PC-3 (cell line): ENCODE data around the gene GSG1L. TPM values are rescaled to one million over a fixed set of nuclear protein-coding genes. Genes with fewer than 3 reads are reported as not detected.

Experiments
- ATAC-seq: fragments of 200-7000 bp; cut with Tn5 transposase; 2 replicates; pipeline ENCODE4 v1.9.1; 2020; ENCODE audit warnings: mild to moderate bottlenecking, moderate library complexity
- BruUV-seq: library from RNA; stranded (reverse); fragments of 400-500 nt; replicated peaks from 2 replicates; lab custom pipeline; 2021; lab: Mats Ljungman, UMichigan
- CTCF ChIA-PET: fragments of 300-600 bp; sonication (Branson Sonifier 250); formaldehyde crosslinking; loops from one replicate; lab custom pipeline; 2022; ENCODE audit warnings: antibody characterized with exemption; lab: Charles Lee
- POLR2A ChIA-PET: fragments of 300-600 bp; sonication (Branson Sonifier 250); formaldehyde crosslinking; loops from one replicate; lab custom pipeline; 2022; ENCODE audit warnings: antibody characterized with exemption; ENCODE audit not compliant: unreplicated experiment; lab: Charles Lee
- DNase-seq: peaks from one replicate; pipeline ENCODE4 v3.0.0-alpha.2; 2015
- H2AFZ ChIP-seq: fragments of 300-600 bp; sonication (generic); 2 replicates; pipeline ENCODE4 v1.6.0; 2016; ENCODE audit warnings: antibody characterized with exemption, low read length
- H3F3A ChIP-seq: fragments of 300-600 bp; sonication (generic); one replicate; pipeline ENCODE4 v1.6.0; 2017; ENCODE audit warnings: antibody characterized with exemption, low read length, control low read depth, mild to moderate bottlenecking; ENCODE audit not compliant: unreplicated experiment
- H3K27ac ChIP-seq: fragments of 300-600 bp; sonication (generic); 2 replicates; pipeline ENCODE4 v1.5.1; 2016; ENCODE audit warnings: mild to moderate bottlenecking, low read length
- H3K27me3 ChIP-seq: fragments of 300-600 bp; sonication (generic); 2 replicates; pipeline ENCODE4 v1.6.1; 2016; ENCODE audit warnings: low read length, mixed read lengths
- H3K36me3 ChIP-seq: fragments of 300-600 bp; sonication (generic); 2 replicates; pipeline ENCODE4 v1.6.1; 2016; ENCODE audit warnings: low read depth, mixed run types, low read length, mixed read lengths
- H3K4me1 ChIP-seq: fragments of 300-600 bp; sonication (generic); 2 replicates; pipeline ENCODE4 v1.5.1; 2016; ENCODE audit warnings: low read length; ENCODE audit not compliant: insufficient read depth
- H3K4me2 ChIP-seq: fragments of 300-600 bp; sonication (generic); 2 replicates; pipeline ENCODE4 v1.6.0; 2016; ENCODE audit warnings: low read length
- H3K4me3 ChIP-seq: fragments of 300-600 bp; sonication (generic); 2 replicates; pipeline ENCODE4 v1.5.1; 2016; ENCODE audit warnings: mild to moderate bottlenecking, low read length, mixed read lengths
- H3K79me2 ChIP-seq: fragments of 300-600 bp; sonication (generic); 2 replicates; pipeline ENCODE4 v1.6.1; 2017; ENCODE audit warnings: low read length, mixed read lengths
- H3K9ac ChIP-seq: fragments of 300-600 bp; sonication (generic); 2 replicates; pipeline ENCODE4 v1.6.0; 2016; ENCODE audit warnings: mild to moderate bottlenecking, low read length
- H3K9me2 ChIP-seq: fragments of 300-600 bp; sonication (generic); replicated peaks from 2 replicates; pipeline ENCODE4 v1.6.1; 2016; ENCODE audit warnings: mixed run types, low read length, mixed read lengths
- H3K9me3 ChIP-seq: fragments of 300-600 bp; sonication (generic); 2 replicates; pipeline ENCODE4 v1.6.1; 2016; ENCODE audit warnings: low read length, mixed read lengths
- H4K20me1 ChIP-seq: fragments of 300-600 bp; sonication (generic); 2 replicates; pipeline ENCODE4 v1.6.1; 2016; ENCODE audit warnings: low read length, mixed read lengths
- EZH2 ChIP-seq: fragments of 300-600 bp; sonication (generic); IDR thresholded peaks from one replicate; pipeline ENCODE4 v1.6.1; 2017; ENCODE audit warnings: antibody characterized with exemption, mild to moderate bottlenecking, low read length; ENCODE audit not compliant: unreplicated experiment
- EZH2phosphoT487 ChIP-seq: fragments of 300-600 bp; sonication (generic); IDR thresholded peaks from 2 replicates; pipeline ENCODE4 v1.6.1; 2018; ENCODE audit warnings: mild to moderate bottlenecking, antibody characterized with exemption, low read length, borderline replicate concordance
- intact Hi-C: fragments of 100-400 bp; cut with micrococcal nuclease; formaldehyde crosslinking; loops from 2 replicates; pipeline ENCODE4 v1.9.0; 2023
- total RNA-seq: library from RNA; depleted of rRNA; stranded (reverse); fragments of >200 nt; gene quantifications from 2 replicates; pipeline ENCODE4 v1.2.3, GENCODE V29; 2014
- TF ChIP-seq, protein P1 (sequence below): fragments of 300-600 bp; sonication (generic); conservative IDR thresholded peaks from 2 replicates; pipeline ENCODE4 v1.5.1; 2017; ENCODE audit warnings: antibody characterized with exemption, low read depth, mild to moderate bottlenecking, low read length

Gene GSG1L
- total RNA-seq, 1 experiment from 2014 or later = not detected

GRCh38 chr16:28041615-28042014 is 21.9 kb downstream of the GSG1L start:
- Histone ChIP-seq H3K9ac (no peak overlapping the region), H3K4me1 (no peaks in the 10 kb centered on the region), H3F3A (no peaks in the 10 kb centered on the region), H3K36me3 (no peaks in the 10 kb centered on the region), H3K4me3 (no peak overlapping the region), H3K27me3 (peaks cover 6% of the 10 kb centered on the region; the same call in 1 of the 2 replicates), H3K9me2 (no peaks in the 10 kb centered on the region), H3K79me2 (no peaks in the 10 kb centered on the region), H3K9me3 (no peaks in the 10 kb centered on the region), H3K27ac (no peak overlapping the region), H2AFZ (no peak overlapping the region), H4K20me1 (no peaks in the 10 kb centered on the region), H3K4me2 (no peak overlapping the region)
- BruUV-seq = no TSS peak
- intact Hi-C loops = no loop called here
- ChIA-PET CTCF (no interaction called here), POLR2A (no interaction called here)
- TF ChIP-seq EZH2phosphoT487 (no peak), EZH2 (no peak)
- TF ChIP-seq, protein P1, sequence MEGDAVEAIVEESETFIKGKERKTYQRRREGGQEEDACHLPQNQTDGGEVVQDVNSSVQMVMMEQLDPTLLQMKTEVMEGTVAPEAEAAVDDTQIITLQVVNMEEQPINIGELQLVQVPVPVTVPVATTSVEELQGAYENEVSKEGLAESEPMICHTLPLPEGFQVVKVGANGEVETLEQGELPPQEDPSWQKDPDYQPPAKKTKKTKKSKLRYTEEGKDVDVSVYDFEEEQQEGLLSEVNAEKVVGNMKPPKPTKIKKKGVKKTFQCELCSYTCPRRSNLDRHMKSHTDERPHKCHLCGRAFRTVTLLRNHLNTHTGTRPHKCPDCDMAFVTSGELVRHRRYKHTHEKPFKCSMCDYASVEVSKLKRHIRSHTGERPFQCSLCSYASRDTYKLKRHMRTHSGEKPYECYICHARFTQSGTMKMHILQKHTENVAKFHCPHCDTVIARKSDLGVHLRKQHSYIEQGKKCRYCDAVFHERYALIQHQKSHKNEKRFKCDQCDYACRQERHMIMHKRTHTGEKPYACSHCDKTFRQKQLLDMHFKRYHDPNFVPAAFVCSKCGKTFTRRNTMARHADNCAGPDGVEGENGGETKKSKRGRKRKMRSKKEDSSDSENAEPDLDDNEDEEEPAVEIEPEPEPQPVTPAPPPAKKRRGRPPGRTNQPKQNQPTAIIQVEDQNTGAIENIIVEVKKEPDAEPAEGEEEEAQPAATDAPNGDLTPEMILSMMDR = no peak
- no peak for ATAC-seq
- no peak for DNase-seq

- Histone ChIP-seq H3K27me3 (peaks cover 18% of the 10 kb centered on the region), H3K27ac (no peak overlapping the region), H4K20me1 (no peaks in the 10 kb centered on the region), H3K4me3 (no peak overlapping the region), H3K36me3 (no peaks in the 10 kb centered on the region), H3K9me3 (no peaks in the 10 kb centered on the region), H3K4me1 (no peaks in the 10 kb centered on the region), H3K9me2 (no peaks in the 10 kb centered on the region), H3F3A (no peaks in the 10 kb centered on the region), H3K79me2 (no peaks in the 10 kb centered on the region), H3K9ac (no peak overlapping the region), H2AFZ (no peak overlapping the region), H3K4me2 (no peak overlapping the region)
- no TSS peak for BruUV-seq
- CTCF ChIA-PET = no interaction called here
- intact Hi-C loops = no loop called here
- ATAC-seq (no peak), DNase-seq (no peak)
- TF ChIP-seq EZH2phosphoT487 = no peak
- TF ChIP-seq, protein P1 = no peak
- no peak for TF ChIP-seq EZH2
- POLR2A ChIA-PET = no interaction called here
Measured at GRCh38 chr16:28040039-28040438, 23.5 kb downstream of the GSG1L start.

GRCh38 chr16:28039493-28039892 is 24.0 kb downstream of the GSG1L start:
- intact Hi-C loops = no loop called here
- DNase-seq (no peak), ATAC-seq (no peak)
- CTCF ChIA-PET = no interaction called here
- Histone ChIP-seq H4K20me1 (no peaks in the 10 kb centered on the region), H3K79me2 (no peaks in the 10 kb centered on the region), H3K27me3 (peaks cover 24% of the 10 kb centered on the region), H3K9ac (no peak overlapping the region), H2AFZ (no peak overlapping the region), H3K27ac (no peak overlapping the region), H3K4me2 (no peak overlapping the region), H3K9me3 (no peaks in the 10 kb centered on the region), H3K4me3 (no peak overlapping the region), H3K4me1 (no peaks in the 10 kb centered on the region), H3K9me2 (no peaks in the 10 kb centered on the region), H3F3A (no peaks in the 10 kb centered on the region), H3K36me3 (no peaks in the 10 kb centered on the region)
- POLR2A ChIA-PET = no interaction called here
- TF ChIP-seq EZH2phosphoT487 (no peak), EZH2 (no peak)
- no TSS peak for BruUV-seq
